K562 (cell line): ENCODE results near the gene TBC1D17. TPM values are rescaled to one million over a fixed set of nuclear protein-coding genes. Genes with fewer than 3 reads are reported as not detected.

Experiments
- ETV5 ChIP-seq: sonication (generic); formaldehyde crosslinking; IDR thresholded peaks from 2 replicates; pipeline ENCODE4 v1.4.0; 2020; ENCODE audit warnings: low read depth, mild to moderate bottlenecking, missing genetic modification reagents
- FOXO4 ChIP-seq: fragments of 450-650 bp; formaldehyde crosslinking; IDR thresholded peaks from 2 replicates; pipeline ENCODE4 v1.4.0; 2020; ENCODE audit warnings: mild to moderate bottlenecking, moderate library complexity
- FUS ChIP-seq: fragments of 200-400 bp; formaldehyde crosslinking; optimal IDR thresholded peaks from 2 replicates; pipeline ENCODE3; 2017; ENCODE audit warnings: low read depth, low read length
- GABPA ChIP-seq: fragments of 200-800 bp; sonication (Bioruptor generic); conservative IDR thresholded peaks from 2 replicates; pipeline ENCODE4 v1.6.1; 2016; ENCODE audit warnings: low read depth, missing genetic modification characterization, missing compliant biosample characterization
- GTF2A2 ChIP-seq: IDR thresholded peaks from 2 replicates; pipeline ENCODE4 v1.6.1; 2016; ENCODE audit warnings: mild to moderate bottlenecking, missing genetic modification characterization, missing compliant biosample characterization
- MAFK ChIP-seq: IDR thresholded peaks from 2 replicates; pipeline ENCODE4 v1.6.1; 2011; ENCODE audit warnings: low read length, improper control_type of control experiment
- PATZ1 ChIP-seq: fragments of 250-450 bp; sonication (Bioruptor Pico); IDR thresholded peaks from 2 replicates; pipeline ENCODE4 v1.5.0; 2020; ENCODE audit warnings: mild to moderate bottlenecking, borderline replicate concordance
- PYGO2 ChIP-seq: fragments of 450-650 bp; IDR thresholded peaks from 2 replicates; pipeline ENCODE4 v1.6.1; 2016; ENCODE audit warnings: mild to moderate bottlenecking, missing genetic modification characterization, moderate library complexity, missing compliant biosample characterization
- TFAP4 ChIP-seq: sonication (generic); formaldehyde crosslinking; IDR thresholded peaks from 2 replicates; pipeline ENCODE4 v1.8.0; 2022; ENCODE audit warnings: missing genetic modification reagents, mild to moderate bottlenecking, moderate library complexity, borderline replicate concordance
- THRA ChIP-seq: fragments of 450-650 bp; IDR thresholded peaks from 2 replicates; pipeline ENCODE4 v1.6.1; 2017; ENCODE audit warnings: mild to moderate bottlenecking, moderate library complexity
- TSC22D4 ChIP-seq: fragments of 450-650 bp; IDR thresholded peaks from 2 replicates; pipeline ENCODE4 v1.6.1; 2016; ENCODE audit warnings: missing genetic modification characterization, missing biosample characterization, control low read depth
- ZBED1 ChIP-seq: IDR thresholded peaks from 2 replicates; pipeline ENCODE4 v1.6.1; 2014
- ZNF57 ChIP-seq: fragments of 450-650 bp; formaldehyde crosslinking; IDR thresholded peaks from 2 replicates; pipeline ENCODE4 v1.4.0; 2020; ENCODE audit warnings: mild to moderate bottlenecking, moderate library complexity
- polyA plus RNA-seq, 8 experiments: library from polyadenylated mRNA; depleted of rRNA in 4 of 8; stranded (reverse) in 5 of 8; unstranded in 3 of 8; fragments of >200 nt; fragmentation: Nextera tagmentation in 2 of 8; fragmentation: Illumina TruSeq in 1 of 8; extraction: Ambion mirVana in 2 of 8; extraction: Trizol in 1 of 8; gene quantifications; 2 replicates each; pipeline versions ENCODE4 v1.2.1 to v1.2.3, GENCODE V29; 2011 to 2014; ENCODE audit warnings: inconsistent platforms in 1 of 8, missing spikeins in 1 of 8
- total RNA-seq, 7 experiments: library from RNA; depleted of rRNA in 6 of 7; stranded (reverse); fragments of >200 nt in 6 of 7; fragmentation: Illumina TruSeq in 2 of 7; extraction: Trizol in 2 of 7; gene quantifications; 2 replicates each; pipeline versions ENCODE4 v1.2.1 to v1.2.3, GENCODE V29; 2011 to 2021; ENCODE audit warnings: low replicate concordance in 1 of 7
- TF ChIP-seq, protein P1 (sequence below), 2 experiments: fragments of 150-350 bp in 1 of 2; IDR thresholded peaks; 2 replicates each; pipeline ENCODE4 v1.6.1; 2012 to 2016; ENCODE audit warnings: low read depth in 2 of 2, low read length in 2 of 2, mild to moderate bottlenecking in 1 of 2, moderate library complexity in 1 of 2
- TF ChIP-seq, protein P2 (sequence below): fragments of 450-650 bp; formaldehyde crosslinking; conservative IDR thresholded peaks from 2 replicates; pipeline ENCODE4 v1.4.0; 2022; ENCODE audit warnings: mild to moderate bottlenecking, missing genetic modification characterization

TBC1D17 gene
- total and polyA plus RNA-seq, 9 of the 15 experiments (the other 6 are each of a cell fraction or from before 2014, with no cell fraction given), result 0.42 to 16.0 (median 3.8) TPM

DNA sequence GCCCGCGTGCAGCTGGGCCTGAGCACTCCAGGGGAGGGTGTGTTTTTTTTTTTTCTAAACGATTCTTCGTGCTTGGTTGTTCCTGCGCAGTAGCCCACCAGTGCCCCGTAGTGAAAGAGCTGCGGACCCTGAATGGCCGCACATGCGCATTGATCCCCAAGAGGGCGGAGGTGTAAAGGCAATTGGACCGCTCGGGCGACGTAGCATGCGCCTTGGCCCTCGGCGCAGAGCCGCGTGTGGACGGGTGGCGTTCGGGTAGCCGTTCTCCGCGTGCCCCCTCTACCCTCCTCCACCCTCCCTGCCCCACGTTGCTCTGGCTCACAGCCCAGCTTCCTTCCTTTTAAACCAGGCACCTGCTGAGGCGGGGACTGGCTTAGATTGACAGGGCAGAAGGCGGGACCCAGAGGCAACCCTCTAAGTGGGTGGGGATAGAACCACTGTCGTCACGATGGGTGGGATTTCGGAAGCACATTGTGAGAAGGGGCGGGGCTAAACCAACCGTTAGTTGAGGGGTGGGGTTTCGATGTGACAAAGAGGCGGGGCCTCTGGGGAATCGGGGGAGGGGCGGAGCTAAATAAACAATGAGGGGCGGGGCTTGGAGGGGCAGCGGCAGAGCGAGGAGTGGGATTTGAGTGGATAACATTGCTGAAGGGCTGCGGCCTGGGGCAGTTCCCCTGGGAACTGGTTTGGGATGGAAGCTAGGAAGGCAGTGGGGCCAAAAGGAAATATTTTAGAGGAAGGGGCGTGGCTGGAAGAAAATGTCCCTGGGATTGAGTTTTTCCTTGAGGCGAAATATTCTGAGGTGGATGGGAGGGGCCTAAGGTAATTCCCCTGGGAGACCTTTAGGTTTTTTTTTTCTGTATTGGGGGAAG is 52.3 kb downstream of the TBC1D17 start (continued):
- TF ChIP-seq, protein P1, sequence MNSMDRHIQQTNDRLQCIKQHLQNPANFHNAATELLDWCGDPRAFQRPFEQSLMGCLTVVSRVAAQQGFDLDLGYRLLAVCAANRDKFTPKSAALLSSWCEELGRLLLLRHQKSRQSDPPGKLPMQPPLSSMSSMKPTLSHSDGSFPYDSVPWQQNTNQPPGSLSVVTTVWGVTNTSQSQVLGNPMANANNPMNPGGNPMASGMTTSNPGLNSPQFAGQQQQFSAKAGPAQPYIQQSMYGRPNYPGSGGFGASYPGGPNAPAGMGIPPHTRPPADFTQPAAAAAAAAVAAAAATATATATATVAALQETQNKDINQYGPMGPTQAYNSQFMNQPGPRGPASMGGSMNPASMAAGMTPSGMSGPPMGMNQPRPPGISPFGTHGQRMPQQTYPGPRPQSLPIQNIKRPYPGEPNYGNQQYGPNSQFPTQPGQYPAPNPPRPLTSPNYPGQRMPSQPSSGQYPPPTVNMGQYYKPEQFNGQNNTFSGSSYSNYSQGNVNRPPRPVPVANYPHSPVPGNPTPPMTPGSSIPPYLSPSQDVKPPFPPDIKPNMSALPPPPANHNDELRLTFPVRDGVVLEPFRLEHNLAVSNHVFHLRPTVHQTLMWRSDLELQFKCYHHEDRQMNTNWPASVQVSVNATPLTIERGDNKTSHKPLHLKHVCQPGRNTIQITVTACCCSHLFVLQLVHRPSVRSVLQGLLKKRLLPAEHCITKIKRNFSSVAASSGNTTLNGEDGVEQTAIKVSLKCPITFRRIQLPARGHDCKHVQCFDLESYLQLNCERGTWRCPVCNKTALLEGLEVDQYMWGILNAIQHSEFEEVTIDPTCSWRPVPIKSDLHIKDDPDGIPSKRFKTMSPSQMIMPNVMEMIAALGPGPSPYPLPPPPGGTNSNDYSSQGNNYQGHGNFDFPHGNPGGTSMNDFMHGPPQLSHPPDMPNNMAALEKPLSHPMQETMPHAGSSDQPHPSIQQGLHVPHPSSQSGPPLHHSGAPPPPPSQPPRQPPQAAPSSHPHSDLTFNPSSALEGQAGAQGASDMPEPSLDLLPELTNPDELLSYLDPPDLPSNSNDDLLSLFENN (IDR thresholded peaks at IDR 0.05; ENCODE audit: low read depth in 2 of 2, low read length in 2 of 2), result peak in 1 of 2 experiments; percentile 74; a peak in 1 of 4 replicates
- TF ChIP-seq PATZ1 (CRISPR knock-in tag), result no peak
- no peak for TF ChIP-seq THRA
- TF ChIP-seq TSC22D4, result no peak
- no peak for TF ChIP-seq PYGO2
- no peak for TF ChIP-seq GTF2A2 (tag)
- TF ChIP-seq ZNF57, result peak; percentile 57; the same call in 1 of the 2 replicates
- no peak for TF ChIP-seq FUS
- TF ChIP-seq FOXO4 (CRISPR knock-in tag), result 0 out of 2 replicates have a peak, but pooled peaks have one; percentile 53
- TF ChIP-seq MAFK, result no peak
- peak; percentile 62 for TF ChIP-seq TFAP4
- TF ChIP-seq, protein P2, sequence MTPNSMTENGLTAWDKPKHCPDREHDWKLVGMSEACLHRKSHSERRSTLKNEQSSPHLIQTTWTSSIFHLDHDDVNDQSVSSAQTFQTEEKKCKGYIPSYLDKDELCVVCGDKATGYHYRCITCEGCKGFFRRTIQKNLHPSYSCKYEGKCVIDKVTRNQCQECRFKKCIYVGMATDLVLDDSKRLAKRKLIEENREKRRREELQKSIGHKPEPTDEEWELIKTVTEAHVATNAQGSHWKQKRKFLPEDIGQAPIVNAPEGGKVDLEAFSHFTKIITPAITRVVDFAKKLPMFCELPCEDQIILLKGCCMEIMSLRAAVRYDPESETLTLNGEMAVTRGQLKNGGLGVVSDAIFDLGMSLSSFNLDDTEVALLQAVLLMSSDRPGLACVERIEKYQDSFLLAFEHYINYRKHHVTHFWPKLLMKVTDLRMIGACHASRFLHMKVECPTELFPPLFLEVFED (CRISPR knock-in tag), result peak; percentile 89
- TF ChIP-seq ZBED1, result no peak
- no peak for TF ChIP-seq ETV5 (CRISPR knock-in tag)
- TF ChIP-seq GABPA (tag), result peak; percentile 31; the same call in 1 of the 2 replicates
